Measurements from ENCODE around the gene SLC50A1.

Gene SLC50A1

GRCh38 chr1:155134322-155134721 is 1.3 kb upstream of the SLC50A1 start:
- no peaks in the 10 kb centered on the region for H3K27me3 ChIP-seq (replicated peaks)
- peak overlapping the region; percentile 83 for H3K4me3 ChIP-seq (ENCODE audit: low read depth, low read length)
- no peak for TF ChIP-seq CTCF (IDR thresholded peaks at IDR 0.05; ENCODE audit: low read depth, low read length, missing control alignments)
- in situ Hi-C loops (cut with HindIII; ENCODE audit: low pct_ligation_motif_present, low sequenced_read_pairs) = no loop called here
- H3K36me3 ChIP-seq (replicated peaks) = peaks cover 6% of the 10 kb centered on the region
- H3K27ac ChIP-seq = peak overlapping the region; percentile 98
- no peak for DNase-seq

- peak overlapping the region; percentile 83 for H3K4me3 ChIP-seq (ENCODE audit: low read depth, low read length)
- H3K27me3 ChIP-seq (replicated peaks) = no peaks in the 10 kb centered on the region
- in situ Hi-C loops (cut with HindIII; ENCODE audit: low pct_ligation_motif_present, low sequenced_read_pairs) = no loop called here
- peak; percentile 96 for DNase-seq
- H3K27ac ChIP-seq = peak overlapping the region; percentile 98
- TF ChIP-seq CTCF (IDR thresholded peaks at IDR 0.05; ENCODE audit: low read depth, low read length, missing control alignments) = no peak
- peaks cover 6% of the 10 kb centered on the region for H3K36me3 ChIP-seq (replicated peaks)
These were observed 705 bp upstream of the SLC50A1 start for GRCh38 chr1:155134880-155135414.

GRCh38 chr1:155136748-155137147 is 1.1 kb downstream of the SLC50A1 start:
- DNase-seq = no peak
- in situ Hi-C loops (cut with HindIII; ENCODE audit: low pct_ligation_motif_present, low sequenced_read_pairs) = no loop called here
- peaks cover 6% of the 10 kb centered on the region for H3K36me3 ChIP-seq (replicated peaks)

GRCh38 chr1:155137154-155137949 is 1.7 kb downstream of the SLC50A1 start:
- Histone ChIP-seq H3K27ac (no peak overlapping the region), H3K4me3 (ENCODE audit: low read depth, low read length) (peak overlapping the region; percentile 48), H3K27me3 (replicated peaks) (no peaks in the 10 kb centered on the region), H3K36me3 (replicated peaks) (peaks cover 6% of the 10 kb centered on the region)
- TF ChIP-seq CTCF (IDR thresholded peaks at IDR 0.05; ENCODE audit: low read depth, low read length, missing control alignments) = no peak
- in situ Hi-C loops (cut with HindIII; ENCODE audit: low pct_ligation_motif_present, low sequenced_read_pairs) = no loop called here
- no peak for DNase-seq

More at GRCh38 chr1:155136748-155137147, 1.1 kb downstream of the SLC50A1 start:
- TF ChIP-seq CTCF (IDR thresholded peaks at IDR 0.05; ENCODE audit: low read depth, low read length, missing control alignments) = no peak
- Histone ChIP-seq H3K27ac (peak overlapping the region; percentile 98), H3K27me3 (replicated peaks) (no peaks in the 10 kb centered on the region), H3K4me3 (ENCODE audit: low read depth, low read length) (peak overlapping the region; percentile 48)

GRCh38 chr1:155139895-155140629 is 4.4 kb downstream of the SLC50A1 start, which contains the start of gene DPM3:
Gene DPM3, minus strand, starts transcription at chr1:155140531. Its CDS starts 291 bp downstream, at chr1:155140240.
- Histone ChIP-seq H3K4me3 (ENCODE audit: low read depth, low read length) (peak within 1 kb of the TSS; percentile 93), H3K36me3 (replicated peaks) (peaks cover 6% of the 10 kb centered on the region), H3K27me3 (replicated peaks) (no peaks in the 10 kb centered on the region), H3K27ac (peak within 1 kb of the TSS; percentile 68)
- TF ChIP-seq CTCF (IDR thresholded peaks at IDR 0.05; ENCODE audit: low read depth, low read length, missing control alignments) = peak; percentile 0
- DNase-seq = peak; percentile 68
- in situ Hi-C loops (cut with HindIII; ENCODE audit: low pct_ligation_motif_present, low sequenced_read_pairs) = no loop called here
